ENCODE data around the gene AADACL4. TPM values are rescaled to one million over a fixed set of nuclear protein-coding genes. Genes with fewer than 3 reads are reported as not detected.

The AADACL4 gene
- total RNA-seq, 1 experiment from 2014 or later: not detected

- Histone ChIP-seq H3K27ac (ENCODE audit: insufficient read length, low read depth, low read length) (no peak overlapping the region), H2AK5ac (ENCODE audit: insufficient read length, low read length) (no peak overlapping the region), H3K9me3 (ENCODE audit: control insufficient read depth, low read depth, low read length) (no peaks in the 10 kb centered on the region), H2BK20ac (ENCODE audit: low read depth, low read length, poor library complexity, severe bottlenecking) (no peak overlapping the region), H4K5ac (ENCODE audit: insufficient read length, low read depth, low read length) (no peak overlapping the region), H4K20me1 (ENCODE audit: control insufficient read depth, insufficient read depth, insufficient read length) (no peaks in the 10 kb centered on the region), H3K4me1 (ENCODE audit: insufficient read depth, low read length) (no peaks in the 10 kb centered on the region; the same call in 1 of the 2 replicates), H2BK12ac (ENCODE audit: insufficient read length, low read depth, low read length) (no peak overlapping the region), H3K4ac (ENCODE audit: low read depth, low read length) (no peak overlapping the region), H3K4me2 (ENCODE audit: insufficient read depth, insufficient read length, low read length) (no peak overlapping the region), H3T11ph (ENCODE audit: low read length) (no peak overlapping the region), H3K27me3 (ENCODE audit: insufficient read depth, low read length) (no peaks in the 10 kb centered on the region), H2BK120ac (ENCODE audit: low read depth, low read length, poor library complexity, severe bottlenecking) (no peak overlapping the region), H3K79me2 (ENCODE audit: insufficient read depth, low read length) (no peaks in the 10 kb centered on the region), H3K18ac (ENCODE audit: insufficient read length, low read depth, low read length) (no peak overlapping the region), H3K14ac (ENCODE audit: insufficient read depth, low read length) (no peak overlapping the region), H3K79me1 (ENCODE audit: insufficient read depth, low read depth, low read length, poor library complexity, severe bottlenecking) (no peaks in the 10 kb centered on the region), H3K56ac (ENCODE audit: insufficient read length, low read depth, low read length) (no peak overlapping the region), H4K91ac (ENCODE audit: insufficient read length, low read depth, low read length) (no peak overlapping the region), H4K8ac (replicated peaks; ENCODE audit: insufficient read length, low read depth, low read length) (no peak overlapping the region), H3K23me2 (ENCODE audit: insufficient read length, low read depth, low read length, poor library complexity, severe bottlenecking) (no peaks in the 10 kb centered on the region), H2BK5ac (ENCODE audit: insufficient read length, low read length) (no peak overlapping the region), H3K23ac (ENCODE audit: insufficient read length, low read depth, low read length) (no peak overlapping the region), H2BK15ac (ENCODE audit: low read depth, low read length) (no peak overlapping the region), H2AFZ (ENCODE audit: low read length) (no peak overlapping the region), H3K9ac (ENCODE audit: extremely low read depth, insufficient read length, low read length) (no peak overlapping the region)
- peaks cover 2% of the 10 kb centered on the region; the same call in 1 of the 2 replicates for H3K27me3 Mint-ChIP-seq (ENCODE audit: low read depth)
- DNase-seq: no peak
- no peak for TF ChIP-seq CTCF (conservative IDR thresholded peaks at IDR 0.05)
- no peak overlapping the region for H3K4me3 Mint-ChIP-seq
- peaks cover 8 to 13% of the 10 kb centered on the region in 2 experiments for H3K9me3 Mint-ChIP-seq
- H3K36me3 Mint-ChIP-seq (ENCODE audit: insufficient read depth in 1 of 3, low read depth in 3 of 3): peaks cover 0 to 5% (median 0%) of the 10 kb centered on the region in 3 experiments; a peak in 2 of 7 replicates
- H3K4me1 Mint-ChIP-seq: peaks cover 0 to 3% of the 10 kb centered on the region in 2 experiments; a peak in 1 of 4 replicates
- no CpG with 5 or more reads among the region's 3 CpGs for WGBS (ENCODE audit: extremely low coverage, insufficient read length, low lambda C conversion rate)
- H3K27ac Mint-ChIP-seq: no peak overlapping the region
Measured at GRCh38 chr1:12696658-12697057, 52.8 kb downstream of the AADACL4 start.

Measured in H9 (cell line).